NCI-H2081 treated with DMSO at 0.1 percent for 48 hours (cell line): ENCODE results near the gene SLC35F3.
A peak's percentile ranks its signal among the peaks of the same experiment; 100 is the strongest.

ENCODE experiments used
- DNase-seq: peaks from one replicate; lab custom pipeline; 2025; lab: John Stamatoyannopoulos, UW

SLC35F3 gene

GRCh38 chr1:234040446-234041317 lies 136.2 kb downstream of the SLC35F3 start:
- DNase-seq: no peak

GRCh38 chr1:234044079-234044478 lies 139.6 kb downstream of the SLC35F3 start:
- DNase-seq: no peak

- DNase-seq: peak; percentile 77
These were observed 142.6 kb downstream of the SLC35F3 start for GRCh38 chr1:234047123-234047522.

- no peak for DNase-seq
These were observed 157.7 kb downstream of the SLC35F3 start for GRCh38 chr1:234062166-234062565.

- peak; percentile 54 for DNase-seq
These were observed 161.4 kb downstream of the SLC35F3 start for GRCh38 chr1:234065794-234066447.

GRCh38 chr1:234067581-234068337 lies 163.3 kb downstream of the SLC35F3 start:
- DNase-seq: no peak

GRCh38 chr1:234069760-234070159 lies 165.3 kb downstream of the SLC35F3 start:
- DNase-seq: no peak

- DNase-seq: no peak
These were observed 168.3 kb downstream of the SLC35F3 start for GRCh38 chr1:234072793-234073192.

- no peak for DNase-seq
These were observed 173.7 kb downstream of the SLC35F3 start for GRCh38 chr1:234078143-234078542.

GRCh38 chr1:234079896-234080295 lies 175.4 kb downstream of the SLC35F3 start:
- no peak for DNase-seq

- DNase-seq: no peak
These were observed 179.0 kb downstream of the SLC35F3 start for GRCh38 chr1:234083460-234083859.

- DNase-seq: no peak
These were observed 184.9 kb downstream of the SLC35F3 start for GRCh38 chr1:234089396-234089795.

- no peak for DNase-seq
These were observed 186.0 kb downstream of the SLC35F3 start for GRCh38 chr1:234090212-234091064.

GRCh38 chr1:234091065-234091401 lies 186.6 kb downstream of the SLC35F3 start:
- DNase-seq: no peak

GRCh38 chr1:234091876-234092275 lies 187.4 kb downstream of the SLC35F3 start:
- DNase-seq: no peak

GRCh38 chr1:234093107-234093506 lies 188.6 kb downstream of the SLC35F3 start:
- no peak for DNase-seq

- no peak for DNase-seq
These were observed 189.3 kb downstream of the SLC35F3 start for GRCh38 chr1:234093741-234094140.

- DNase-seq: no peak
These were observed 189.7 kb downstream of the SLC35F3 start for GRCh38 chr1:234094172-234094571.

- DNase-seq: no peak
These were observed 191.8 kb downstream of the SLC35F3 start for GRCh38 chr1:234096161-234096770.

GRCh38 chr1:234102583-234102982 lies 198.1 kb downstream of the SLC35F3 start:
- DNase-seq: no peak

- no peak for DNase-seq
These were observed 198.7 kb downstream of the SLC35F3 start for GRCh38 chr1:234103198-234103597.
